Measurements from ENCODE around the gene RNF38.
"Not testable (repeated sequence)": the region's sequence is repeated elsewhere in the genome, so short reads cannot be mapped to it uniquely, and the experiment has no call there.

RNF38 gene

GRCh38 chr9:36298566-36298965 is 101.5 kb downstream of the RNF38 start:
- no peak for TF ChIP-seq CTCF (IDR thresholded peaks at IDR 0.05; ENCODE audit: insufficient read depth, low read depth, low read length, missing control alignments)
- DNase-seq (ENCODE audit: low read depth): no peak
- no peak overlapping the region for H3K4me3 ChIP-seq (ENCODE audit: low read length)

GRCh38 chr9:36297798-36298197 is 102.3 kb downstream of the RNF38 start:
- no peak for DNase-seq (ENCODE audit: low read depth)

GRCh38 chr9:36294996-36295395 is 105.1 kb downstream of the RNF38 start:
- DNase-seq (ENCODE audit: low read depth); H3K4me3 ChIP-seq (ENCODE audit: low read length): not testable (repeated sequence)

More at GRCh38 chr9:36297798-36298197, 102.3 kb downstream of the RNF38 start:
- H3K4me3 ChIP-seq (ENCODE audit: low read length): no peak overlapping the region
- TF ChIP-seq CTCF (IDR thresholded peaks at IDR 0.05; ENCODE audit: insufficient read depth, low read depth, low read length, missing control alignments): no peak

GRCh38 chr9:36293918-36294317 is 106.2 kb downstream of the RNF38 start:
- TF ChIP-seq CTCF (IDR thresholded peaks at IDR 0.05; ENCODE audit: insufficient read depth, low read depth, low read length, missing control alignments): no peak
- DNase-seq (ENCODE audit: low read depth): no peak

GRCh38 chr9:36293171-36293570 is 106.9 kb downstream of the RNF38 start:
- TF ChIP-seq CTCF (IDR thresholded peaks at IDR 0.05; ENCODE audit: insufficient read depth, low read depth, low read length, missing control alignments): no peak
- no peak overlapping the region for H3K4me3 ChIP-seq (ENCODE audit: low read length)
- DNase-seq (ENCODE audit: low read depth): no peak

More at GRCh38 chr9:36293918-36294317, 106.2 kb downstream of the RNF38 start:
- H3K4me3 ChIP-seq (ENCODE audit: low read length): no peak overlapping the region

- no peak for DNase-seq (ENCODE audit: low read depth)
- H3K4me3 ChIP-seq (ENCODE audit: low read length): no peak overlapping the region
- TF ChIP-seq CTCF (IDR thresholded peaks at IDR 0.05; ENCODE audit: insufficient read depth, low read depth, low read length, missing control alignments): no peak
These were observed 107.4 kb downstream of the RNF38 start for GRCh38 chr9:36292641-36293040.

- H3K4me3 ChIP-seq (ENCODE audit: low read length): no peak overlapping the region
- TF ChIP-seq CTCF (IDR thresholded peaks at IDR 0.05; ENCODE audit: insufficient read depth, low read depth, low read length, missing control alignments): no peak
- DNase-seq (ENCODE audit: low read depth): no peak
These were observed 109.1 kb downstream of the RNF38 start for GRCh38 chr9:36290996-36291395.

Measured in epithelial cell of esophagus (primary cell).